ENCODE data around the gene ATRIP. TPM values are rescaled to one million over a fixed set of nuclear protein-coding genes. Genes with fewer than 3 reads are reported as not detected.
A peak's percentile ranks its signal among the peaks of the same experiment; 100 is the strongest.
"Not testable (repeated sequence)": the region's sequence is repeated elsewhere in the genome, so short reads cannot be mapped to it uniquely, and the experiment has no call there.

ATRIP gene
- polyA plus RNA-seq, 3 donors, result 3.4 to 4.0 (median 3.9) TPM

DNA sequence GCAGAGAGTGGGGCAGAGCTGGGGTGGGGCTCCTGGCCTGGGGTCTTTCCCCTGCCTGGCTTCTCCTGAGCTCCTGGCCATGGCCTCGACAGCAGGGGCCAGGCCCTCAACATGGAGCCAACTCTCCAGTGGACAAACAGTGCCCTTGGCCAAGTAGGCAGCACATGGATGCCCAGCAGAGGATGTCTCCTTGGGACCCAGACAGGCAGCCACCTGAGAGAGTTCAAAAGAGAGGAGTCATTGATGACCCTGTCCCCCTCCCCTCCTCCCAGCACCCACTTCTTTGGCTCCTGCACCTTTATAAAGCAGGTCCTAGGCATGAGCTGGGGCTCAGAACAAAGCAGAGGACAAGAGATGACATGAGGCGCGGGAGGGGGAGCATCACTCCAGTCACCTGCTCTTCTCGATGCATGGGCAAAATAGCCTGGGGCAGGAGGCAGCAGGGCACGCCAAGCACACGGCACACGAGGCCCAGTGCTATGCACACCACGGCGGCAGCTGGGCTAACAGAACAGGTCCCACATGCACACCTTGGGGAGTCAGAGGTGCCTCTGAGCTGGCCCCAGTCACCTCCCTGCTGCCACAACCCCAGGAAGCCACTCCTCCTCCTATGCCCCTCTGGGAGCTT is 30.0 kb downstream of the ATRIP start:
- WGBS, 3 donors, result 87 to 92% (median 87%) methylated on average over 9 of the region's 9 CpGs
- no peak overlapping the region for H3K27ac ChIP-seq (ENCODE audit: low read depth, low read length)

GRCh38 chr3:48477959-48478520 is 31.5 kb downstream of the ATRIP start:
- WGBS, 3 donors, result 79 to 84% (median 84%) methylated on average over 9 of the region's 9 CpGs
- H3K27ac ChIP-seq (ENCODE audit: low read depth, low read length), result no peak overlapping the region

DNA sequence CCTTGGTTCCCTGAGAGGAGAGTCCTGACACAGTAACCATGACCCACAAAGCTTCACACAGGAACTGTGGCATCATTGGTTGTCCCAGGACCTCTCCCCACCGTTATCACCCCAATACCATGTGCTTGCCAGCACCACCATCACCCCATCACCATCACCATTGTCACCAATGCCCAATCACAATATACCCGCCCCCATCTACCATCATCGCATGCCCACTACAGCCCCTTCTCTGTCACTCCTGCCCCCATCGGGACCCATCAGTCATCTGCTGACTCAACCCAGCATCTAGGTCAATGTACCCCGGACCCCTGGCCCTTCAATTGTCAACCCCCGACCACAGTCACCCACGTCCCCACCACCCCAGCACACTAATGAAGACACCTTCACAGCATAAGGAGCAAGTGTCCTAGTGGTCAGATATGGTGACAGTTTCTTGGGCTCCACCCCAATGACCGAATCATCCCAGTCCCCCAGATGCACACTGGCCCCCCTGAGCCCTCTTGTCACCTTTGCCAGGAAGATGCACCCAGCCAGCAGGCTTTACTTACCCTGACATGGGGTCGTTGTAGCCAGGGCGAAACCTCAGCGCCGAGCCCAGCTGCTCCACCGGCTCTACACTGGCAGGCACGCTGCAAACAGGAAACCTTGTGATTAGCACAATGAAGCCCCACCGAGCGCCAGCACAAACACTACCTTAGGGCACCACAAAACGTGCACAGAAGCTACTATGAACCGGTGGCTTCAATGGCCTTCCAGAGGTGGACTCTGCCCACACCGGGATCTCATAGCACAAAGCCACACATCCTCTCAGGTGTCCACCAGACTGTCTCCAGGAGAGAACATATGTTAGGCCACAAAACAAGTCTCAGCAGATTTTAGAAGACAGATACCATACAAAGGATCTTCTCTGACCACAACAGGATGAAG is 32.4 kb downstream of the ATRIP start:
- no peak overlapping the region for H3K27ac ChIP-seq (ENCODE audit: low read depth, low read length)
- WGBS, 3 donors, result 59 to 83% (median 65%) methylated on average over 19 of the region's 19 CpGs

GRCh38 chr3:48480891-48481290 is 34.4 kb downstream of the ATRIP start:
- not testable (repeated sequence) for H3K27ac ChIP-seq (ENCODE audit: low read depth, low read length)
- WGBS, 3 donors, result 95 to 98% (median 96%) methylated on average over 11 of the region's 11 CpGs

DNA sequence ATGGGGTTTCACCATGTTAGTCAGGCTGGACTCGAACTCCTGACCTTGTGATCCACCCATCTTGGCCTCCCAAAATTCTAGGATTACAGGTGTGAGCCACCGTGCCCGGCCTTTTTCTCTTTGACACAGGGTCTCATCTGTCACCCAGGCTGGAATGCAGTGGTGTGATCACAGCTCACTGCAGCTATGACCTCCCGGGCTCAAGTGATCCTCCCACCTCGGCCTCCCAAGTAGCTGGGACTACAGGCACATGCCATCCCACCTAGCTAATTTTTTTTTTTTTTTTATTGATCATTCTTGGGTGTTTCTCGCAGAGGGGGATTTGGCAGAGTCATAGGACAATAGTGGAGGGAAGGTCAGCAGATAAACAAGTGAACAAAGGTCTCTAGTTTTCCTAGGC is 36.3 kb downstream of the ATRIP start:
- H3K27ac ChIP-seq (ENCODE audit: low read depth, low read length), result not testable (repeated sequence)
- WGBS, 3 donors, result 92 to 96% (median 95%) methylated on average over 6 of the region's 6 CpGs

- H3K27ac ChIP-seq (ENCODE audit: low read depth, low read length), result no peak overlapping the region
- WGBS, 3 donors, result 92 to 94% (median 93%) methylated on average over 5 of the region's 5 CpGs
Observed at GRCh38 chr3:48486952-48487351, 40.4 kb downstream of the ATRIP start.

GRCh38 chr3:48492461-48493202 is 46.1 kb downstream of the ATRIP start:
- WGBS, 3 donors, result 54 to 86% (median 68%) methylated on average over 7 of the region's 7 CpGs
- no peak overlapping the region for H3K27ac ChIP-seq (ENCODE audit: low read depth, low read length)

DNA sequence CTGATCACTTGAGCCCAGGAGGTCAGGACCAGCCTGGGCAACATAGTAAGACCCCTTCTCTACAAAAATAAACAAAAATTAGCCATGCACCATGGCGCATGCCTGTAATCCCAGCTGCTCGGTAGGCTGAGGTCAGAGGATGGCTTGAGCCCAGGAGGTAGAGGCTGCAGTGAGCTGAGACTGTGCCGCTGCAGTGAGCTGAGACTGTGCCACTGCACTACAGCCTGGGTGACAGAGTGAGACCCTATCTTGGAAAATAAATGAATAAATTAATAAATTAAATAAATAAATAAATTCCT is 46.6 kb downstream of the ATRIP start:
- 69 to 91% (median 85%) methylated on average over 3 of the region's 3 CpGs for WGBS, 3 donors
- no peak overlapping the region for H3K27ac ChIP-seq (ENCODE audit: low read depth, low read length)

GRCh38 chr3:48500656-48501055 is 54.1 kb downstream of the ATRIP start:
- 96 to 98% (median 97%) methylated on average over 5 of the region's 5 CpGs for WGBS, 3 donors
- no peak overlapping the region for H3K27ac ChIP-seq (ENCODE audit: low read depth, low read length)

- H3K27ac ChIP-seq (ENCODE audit: low read depth, low read length), result no peak overlapping the region
- 72 to 88% (median 87%) methylated on average over 7 of the region's 7 CpGs for WGBS, 3 donors
Observed at GRCh38 chr3:48501196-48501595, 54.7 kb downstream of the ATRIP start.

DNA sequence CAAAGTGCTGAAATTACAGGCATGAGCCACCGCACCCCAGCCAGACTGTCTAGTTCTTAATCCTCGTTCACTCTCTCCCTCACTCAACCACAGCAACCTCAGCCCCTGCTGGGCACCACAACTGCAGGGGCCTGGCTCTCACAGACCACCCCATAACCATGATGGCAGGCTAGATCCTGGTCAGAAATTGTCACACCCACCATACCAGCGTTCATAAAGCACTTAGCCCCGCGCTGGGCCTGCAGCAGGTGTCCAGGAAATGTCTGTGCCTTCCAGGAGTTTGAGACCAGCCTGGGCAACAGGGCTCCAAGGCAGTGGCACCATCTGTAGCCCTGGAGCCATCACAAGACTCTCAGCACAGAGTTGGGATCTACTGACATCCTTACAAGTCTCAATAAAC is 55.6 kb downstream of the ATRIP start:
- 80 to 98% (median 89%) methylated on average over 5 of the region's 5 CpGs for WGBS, 3 donors
- no peak overlapping the region for H3K27ac ChIP-seq (ENCODE audit: low read depth, low read length)

- no peak overlapping the region for H3K27ac ChIP-seq (ENCODE audit: low read depth, low read length)
- WGBS, 3 donors, result 39 to 64% (median 56%) methylated on average over 6 of the region's 6 CpGs
Observed at GRCh38 chr3:48502728-48503168, 56.2 kb downstream of the ATRIP start.

DNA sequence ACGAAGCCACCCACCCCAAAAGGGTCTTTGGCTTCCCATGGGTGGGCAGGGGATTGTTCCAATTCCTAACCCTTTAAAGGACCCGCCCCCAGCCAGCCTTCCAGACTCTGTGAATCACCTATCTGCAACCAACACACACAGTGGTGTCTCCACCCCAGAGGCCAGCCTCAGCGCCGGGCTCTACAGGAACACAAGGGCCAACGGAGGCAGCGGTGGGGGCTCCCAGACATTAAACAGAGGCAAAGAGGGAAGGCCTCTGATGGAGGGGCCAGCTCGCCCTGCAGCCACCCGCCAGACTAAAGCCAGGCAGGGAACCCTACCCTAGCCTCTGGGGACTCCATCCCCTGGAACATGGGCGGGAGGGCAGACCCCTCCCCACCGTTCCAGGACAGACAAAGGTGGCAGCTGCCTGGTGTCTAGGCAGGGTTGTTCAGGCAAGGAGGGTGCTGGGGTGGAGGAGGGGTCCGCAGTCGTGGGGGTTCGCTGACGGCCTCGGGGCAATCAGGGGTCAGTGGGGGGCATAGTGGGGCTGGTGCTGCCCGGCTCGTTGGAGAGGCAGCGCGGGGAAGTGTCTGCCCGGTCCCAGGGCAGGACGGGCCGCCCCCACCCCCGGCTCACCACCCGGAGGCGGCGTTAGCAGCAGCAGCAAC is 57.0 kb downstream of the ATRIP start:
- H3K27ac ChIP-seq (ENCODE audit: low read depth, low read length), result peak overlapping the region; percentile 80
- WGBS, 3 donors, result 5 to 22% (median 6%) methylated on average over 26 of the region's 26 CpGs

DNA sequence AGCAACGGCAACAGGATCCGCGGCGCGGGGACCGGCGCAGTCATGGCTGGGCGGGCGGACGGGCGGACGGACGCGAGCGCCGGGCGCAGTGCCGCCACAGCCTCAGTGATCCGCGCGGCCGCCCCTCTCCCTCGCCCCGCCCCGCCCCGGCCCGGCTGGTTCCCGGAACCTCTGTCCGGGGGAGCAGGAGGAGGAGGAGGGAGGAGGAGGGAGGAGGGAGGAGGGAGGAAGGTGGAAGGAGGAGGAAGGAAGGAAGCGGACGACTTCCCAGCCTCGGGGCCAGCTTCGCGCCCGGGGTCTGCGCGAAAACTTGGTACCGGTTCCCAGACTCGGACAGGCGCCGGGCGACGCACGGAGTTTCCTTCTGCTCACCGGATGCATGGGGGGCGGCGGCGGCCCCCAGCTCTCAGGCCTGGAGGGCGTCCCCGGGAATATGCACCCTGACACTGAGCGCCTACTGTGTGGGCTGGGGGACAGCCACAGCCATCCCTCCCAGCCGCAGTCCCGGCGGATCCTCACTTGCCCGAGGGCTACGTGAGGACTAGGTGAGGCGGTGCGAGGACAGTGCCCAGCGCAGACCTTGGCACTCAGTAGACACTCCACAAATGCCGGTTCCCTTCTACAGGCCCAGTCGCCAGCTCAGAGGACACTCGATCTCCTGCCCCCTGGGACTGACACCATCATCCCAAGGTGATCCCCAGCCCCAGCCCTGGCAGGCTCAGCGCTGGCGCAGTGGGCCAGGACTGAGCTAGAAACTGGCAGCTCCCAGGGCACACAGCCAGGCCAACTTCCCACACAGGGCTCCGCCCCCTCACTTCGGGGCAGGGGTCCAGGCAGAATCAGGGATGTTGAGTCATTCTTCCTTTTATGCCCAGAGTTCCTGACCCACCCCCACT is 57.8 kb downstream of the ATRIP start, which contains the start of gene SHISA5:
Gene SHISA5, minus strand, starts transcription at position 124 of the 896 bp plus-strand sequence. Its CDS starts 80 bp downstream, at position 44.
- peak within 1 kb of the TSS; percentile 80 for H3K27ac ChIP-seq (ENCODE audit: low read depth, low read length)
- WGBS, 3 donors, result 1 to 6% (median 2%) methylated on average over 28 to 66 of the region's 66 CpGs

GRCh38 chr3:48505146-48505545 is 58.6 kb downstream of the ATRIP start:
- peak overlapping the region; percentile 5 for H3K27ac ChIP-seq (ENCODE audit: low read depth, low read length)
- 77 to 89% (median 84%) methylated on average over 2 of the region's 2 CpGs for WGBS, 3 donors

DNA sequence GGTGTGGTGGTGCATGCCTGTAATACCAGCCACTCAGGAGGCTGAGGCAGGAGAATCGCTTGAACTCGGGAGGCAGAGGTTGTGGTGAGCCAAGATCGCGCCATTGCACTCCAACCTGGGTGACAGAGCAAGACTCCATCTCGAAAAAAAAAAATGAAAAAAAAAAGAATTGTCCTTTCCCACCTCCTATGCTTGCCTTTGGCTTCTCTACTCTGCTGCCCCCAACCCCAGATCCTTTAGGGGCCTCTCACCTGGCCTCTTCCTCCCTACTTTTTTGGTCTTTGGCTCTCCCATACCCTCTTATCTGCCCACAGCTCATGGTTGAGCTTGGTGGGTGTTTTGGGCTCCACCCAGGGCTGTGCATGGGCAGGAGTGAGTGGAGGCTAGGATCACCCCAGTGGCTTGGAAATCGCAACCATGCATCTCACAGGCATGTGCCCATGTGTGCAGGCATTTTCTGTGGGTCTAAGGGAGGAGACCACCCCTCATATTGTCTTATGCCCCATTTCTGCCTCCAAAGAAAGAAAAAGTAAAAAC is 59.5 kb downstream of the ATRIP start:
- 95 to 97% (median 95%) methylated on average over 6 of the region's 6 CpGs for WGBS, 3 donors
- H3K27ac ChIP-seq (ENCODE audit: low read depth, low read length), result no peak overlapping the region

Data from adipose tissue (tissue), 3 donors.